Measurements from ENCODE around the gene ARHGEF17. TPM values are rescaled to one million over a fixed set of nuclear protein-coding genes. Genes with fewer than 3 reads are reported as not detected.

The ARHGEF17 gene
- total RNA-seq, 2 experiments from 2014 or later: 0.05 TPM

DNA sequence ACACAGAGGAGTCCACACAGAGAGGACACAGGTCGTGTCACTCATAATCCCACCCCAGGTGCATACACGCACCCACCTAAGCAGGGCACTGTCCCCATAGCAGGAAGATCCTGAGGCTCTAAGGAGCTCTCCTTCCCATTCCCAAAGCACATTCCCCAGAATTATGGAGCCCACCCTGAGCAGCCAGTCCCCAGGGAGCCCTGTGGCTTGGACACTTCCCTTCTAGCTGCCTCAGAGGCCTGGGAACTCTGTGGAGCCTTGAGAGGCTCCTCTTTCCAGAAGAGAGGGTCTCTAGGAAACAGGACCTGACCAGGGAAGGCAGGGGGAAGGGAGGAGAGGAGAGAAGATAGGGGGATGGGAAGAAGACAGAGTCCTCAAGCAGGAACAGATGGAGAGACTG, 29.8 kb downstream of the ARHGEF17 start:
- H3K36me3 Mint-ChIP-seq (ENCODE audit: low read depth): no peaks in the 10 kb centered on the region

DNA sequence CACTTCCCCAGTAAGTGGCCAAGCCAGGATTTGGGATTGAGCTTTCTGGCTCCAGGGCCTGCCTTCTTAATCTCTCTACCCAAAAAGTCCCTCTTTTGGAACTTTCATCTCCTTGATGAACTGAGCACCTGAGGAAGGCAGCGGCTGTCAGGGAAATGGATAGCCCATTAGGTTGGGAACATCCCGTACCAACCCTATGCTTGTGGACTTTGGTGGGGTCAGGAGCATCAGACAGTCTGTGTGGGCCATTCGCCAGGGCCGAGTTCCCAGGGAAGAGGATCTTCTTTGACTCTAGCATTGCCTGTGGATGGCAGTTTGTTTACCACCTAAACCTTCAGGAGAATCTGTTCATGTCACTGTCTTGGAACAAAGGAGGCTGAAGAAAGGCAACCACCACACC, 30.2 kb downstream of the ARHGEF17 start:
- no peak overlapping the region for H3K4me3 Mint-ChIP-seq
- H3K9me3 Mint-ChIP-seq: no peaks in the 10 kb centered on the region
- H3K27me3 Mint-ChIP-seq: peaks cover 7% of the 10 kb centered on the region
- no peak for DNase-seq
- ChIA-PET POLR2A (no interaction called here), CTCF (interaction anchor here (1.3 to 6.2 kb wide), 4 partner anchors 13 to 50 kb away, joined by 4 to 79 read pairs (median 6); partner anchors contain the start of gene ARHGEF17)
- H3K36me3 Mint-ChIP-seq (ENCODE audit: low read depth): no peaks in the 10 kb centered on the region
- no peaks in the 10 kb centered on the region for H3K4me1 Mint-ChIP-seq
- no peak overlapping the region for H3K27ac Mint-ChIP-seq

More for the DNA sequence above, 29.8 kb downstream of the ARHGEF17 start:
- H3K27ac Mint-ChIP-seq: no peak overlapping the region
- H3K27me3 Mint-ChIP-seq: peaks cover 7% of the 10 kb centered on the region
- no peak for DNase-seq
- no peaks in the 10 kb centered on the region for H3K4me1 Mint-ChIP-seq
- no peak overlapping the region for H3K4me3 Mint-ChIP-seq
- H3K9me3 Mint-ChIP-seq: no peaks in the 10 kb centered on the region
- CTCF ChIA-PET: interaction anchor here (0.7 to 6.2 kb wide), 9 partner anchors 9 to 54 kb away, joined by 3 to 79 read pairs (median 5); partner anchors contain the start of gene ARHGEF17
- POLR2A ChIA-PET: interaction anchor here (0.6 kb wide), 1 partner anchor 195 kb away, joined by 3 read pairs; no protein-coding TSS in a partner anchor

DNA sequence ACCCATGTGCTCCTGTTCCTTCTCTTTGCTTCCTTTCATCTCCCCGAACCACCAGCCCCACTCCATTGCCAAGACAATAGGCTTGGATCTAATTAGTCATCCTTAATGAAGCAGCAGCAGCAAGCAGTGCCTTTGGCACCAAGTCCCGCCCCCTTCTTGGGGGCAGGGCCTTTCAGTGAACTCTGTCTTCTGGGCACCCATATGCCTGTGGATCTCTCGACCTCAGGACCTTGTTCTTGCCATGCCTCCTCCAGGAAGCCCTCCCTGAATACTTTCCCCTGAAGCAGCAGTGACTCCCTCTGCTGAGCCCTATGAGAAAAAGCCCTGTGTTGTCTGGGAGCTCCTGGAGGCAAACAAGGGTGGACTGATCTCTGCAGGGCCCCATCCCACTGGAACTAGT, 32.1 kb downstream of the ARHGEF17 start:
- POLR2A ChIA-PET: no interaction called here
- H3K36me3 Mint-ChIP-seq (ENCODE audit: low read depth): no peaks in the 10 kb centered on the region
- no peaks in the 10 kb centered on the region for H3K9me3 Mint-ChIP-seq
- H3K27me3 Mint-ChIP-seq: peaks cover 7% of the 10 kb centered on the region
- CTCF ChIA-PET: interaction anchor here (1.6 kb wide), 1 partner anchor 11 kb away, joined by 5 read pairs; no protein-coding TSS in a partner anchor
- H3K4me3 Mint-ChIP-seq: no peak overlapping the region
- no peak overlapping the region for H3K27ac Mint-ChIP-seq
- no peak for DNase-seq
- H3K4me1 Mint-ChIP-seq: no peaks in the 10 kb centered on the region

GRCh38 chr11:73342633-73343032, 34.6 kb downstream of the ARHGEF17 start:
- POLR2A ChIA-PET: no interaction called here
- Mint-ChIP-seq H3K27me3 (peaks cover 3% of the 10 kb centered on the region), H3K36me3 (ENCODE audit: low read depth) (no peaks in the 10 kb centered on the region), H3K9me3 (no peaks in the 10 kb centered on the region), H3K4me1 (no peaks in the 10 kb centered on the region), H3K27ac (no peak overlapping the region), H3K4me3 (no peak overlapping the region)
- CTCF ChIA-PET: interaction anchor here (1.5 kb wide), 1 partner anchor 9 kb away, joined by 5 read pairs; no protein-coding TSS in a partner anchor
- DNase-seq: no peak

DNA sequence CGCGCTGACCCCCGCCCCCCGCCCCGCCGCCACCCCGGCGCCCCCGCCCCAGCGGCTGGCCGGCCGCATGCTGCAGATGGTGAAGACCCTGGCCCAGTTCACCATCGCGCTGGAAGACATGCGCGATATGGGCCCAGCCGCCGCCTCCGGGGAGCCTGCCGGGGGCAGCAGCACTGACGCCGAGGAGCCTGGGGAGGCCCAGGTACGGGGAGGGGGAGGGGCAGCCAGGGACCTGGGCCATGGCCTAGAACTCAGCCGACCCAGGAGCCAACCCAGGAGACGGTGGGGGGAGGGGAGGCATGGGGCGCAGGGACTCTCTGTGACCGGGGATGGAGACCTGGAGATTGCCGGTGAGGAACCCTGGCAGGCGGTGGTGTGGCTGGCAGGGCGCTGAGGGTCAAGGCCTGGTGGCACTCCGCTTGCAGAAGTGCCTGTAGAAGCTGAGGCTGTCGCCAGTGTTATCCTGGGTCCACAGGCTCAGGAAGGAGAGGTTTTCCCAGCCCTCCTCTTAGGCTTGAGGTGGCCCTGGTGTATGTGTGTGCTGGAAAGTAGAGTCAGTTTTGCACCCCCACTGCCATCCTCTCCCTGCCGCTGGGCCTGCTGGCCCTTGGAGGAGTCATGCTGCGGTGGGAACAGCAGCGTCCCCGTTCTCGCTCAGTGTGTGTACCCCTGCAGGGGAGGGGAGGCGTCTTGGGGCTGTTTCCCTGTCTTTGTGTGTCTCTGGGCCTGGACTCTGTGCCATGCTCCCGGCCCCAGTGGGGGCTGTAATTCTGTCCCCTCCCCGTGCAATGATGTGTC, 35.2 kb downstream of the ARHGEF17 start:
- H3K27me3 Mint-ChIP-seq: peaks cover 3% of the 10 kb centered on the region
- H3K4me3 Mint-ChIP-seq: no peak overlapping the region
- no peaks in the 10 kb centered on the region for H3K4me1 Mint-ChIP-seq
- ChIA-PET CTCF (interaction anchor here (1.3 to 1.5 kb wide), 2 partner anchors 8 kb away, joined by 4 to 5 read pairs; no protein-coding TSS in a partner anchor), POLR2A (no interaction called here)
- DNase-seq: no peak
- H3K9me3 Mint-ChIP-seq: no peaks in the 10 kb centered on the region
- no peak overlapping the region for H3K27ac Mint-ChIP-seq
- H3K36me3 Mint-ChIP-seq (ENCODE audit: low read depth): no peaks in the 10 kb centered on the region

GRCh38 chr11:73344191-73344607, 36.1 kb downstream of the ARHGEF17 start:
- Mint-ChIP-seq H3K27ac (no peak overlapping the region), H3K9me3 (no peaks in the 10 kb centered on the region), H3K4me3 (no peak overlapping the region), H3K4me1 (no peaks in the 10 kb centered on the region), H3K27me3 (peaks cover 3% of the 10 kb centered on the region), H3K36me3 (ENCODE audit: low read depth) (no peaks in the 10 kb centered on the region)
- DNase-seq: no peak
- POLR2A ChIA-PET: no interaction called here
- CTCF ChIA-PET: interaction anchor here (1.3 kb wide), 1 partner anchor 9 kb away, joined by 4 read pairs; no protein-coding TSS in a partner anchor

DNA sequence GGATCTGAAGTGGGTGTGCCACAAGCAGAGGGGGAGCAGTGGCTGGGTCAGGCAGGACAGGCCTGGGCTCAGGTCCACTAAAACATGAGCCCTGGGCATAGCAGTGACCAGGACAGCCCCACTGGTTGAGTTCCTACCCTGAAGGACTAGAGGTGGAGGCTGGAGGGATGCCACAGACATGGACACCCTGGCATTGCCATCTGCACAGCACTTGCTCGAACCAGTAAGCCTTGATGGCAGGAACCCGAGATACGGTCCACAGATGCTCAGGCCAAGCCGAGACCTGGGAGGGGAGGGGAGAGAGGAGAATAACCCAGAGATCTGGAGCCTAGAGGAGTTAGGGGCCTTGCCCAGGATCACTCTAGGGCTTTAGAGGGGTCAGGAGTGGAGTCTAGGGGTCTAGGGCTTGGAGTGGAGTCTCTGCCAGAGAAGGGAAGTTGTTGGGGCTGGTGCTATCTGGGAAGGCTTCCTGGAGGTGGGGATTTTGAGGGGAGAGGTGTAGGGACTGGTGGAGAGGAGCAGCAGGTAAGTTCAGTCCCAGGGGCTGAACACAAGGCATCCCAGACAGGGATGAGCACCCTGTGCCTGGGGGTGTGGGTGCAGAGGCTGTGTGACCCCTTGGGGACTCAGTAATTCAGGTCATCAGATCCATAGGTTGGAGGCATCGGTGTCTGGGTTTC, 37.5 kb downstream of the ARHGEF17 start:
- no peaks in the 10 kb centered on the region for H3K36me3 Mint-ChIP-seq (ENCODE audit: low read depth)
- peaks cover 3% of the 10 kb centered on the region for H3K27me3 Mint-ChIP-seq
- H3K9me3 Mint-ChIP-seq: no peaks in the 10 kb centered on the region
- DNase-seq: no peak
- H3K4me3 Mint-ChIP-seq: no peak overlapping the region
- peaks cover 13% of the 10 kb centered on the region for H3K4me1 Mint-ChIP-seq
- CTCF ChIA-PET: no interaction called here
- POLR2A ChIA-PET: no interaction called here
- no peak overlapping the region for H3K27ac Mint-ChIP-seq

GRCh38 chr11:73346186-73346935, 38.3 kb downstream of the ARHGEF17 start:
- ChIA-PET POLR2A (no interaction called here), CTCF (no interaction called here)
- no peak overlapping the region for H3K4me3 Mint-ChIP-seq
- peaks cover 20% of the 10 kb centered on the region for H3K4me1 Mint-ChIP-seq
- H3K36me3 Mint-ChIP-seq (ENCODE audit: low read depth): no peaks in the 10 kb centered on the region
- H3K27me3 Mint-ChIP-seq: peaks cover 3% of the 10 kb centered on the region
- no peaks in the 10 kb centered on the region for H3K9me3 Mint-ChIP-seq
- no peak for DNase-seq
- no peak overlapping the region for H3K27ac Mint-ChIP-seq

DNA sequence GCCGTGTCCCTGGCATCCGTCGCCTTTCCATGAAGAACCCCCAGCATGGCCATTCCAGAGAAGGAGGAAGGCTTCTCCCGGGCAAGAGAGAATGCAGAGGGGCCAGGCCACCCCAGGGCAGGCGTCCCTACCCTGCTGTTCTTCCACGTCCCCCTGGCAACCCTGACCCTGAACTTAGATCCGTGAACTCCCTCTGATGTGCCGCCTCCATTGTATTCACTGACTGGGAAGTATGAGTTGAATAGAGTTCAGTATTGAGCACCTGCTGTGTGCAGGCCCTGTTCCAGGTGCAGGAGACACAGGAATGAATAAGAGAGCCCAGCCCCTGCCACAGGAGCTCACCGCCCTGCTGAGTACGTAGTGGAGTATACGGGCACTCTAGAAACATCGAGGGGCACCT, 39.0 kb downstream of the ARHGEF17 start:
- Mint-ChIP-seq H3K9me3 (no peaks in the 10 kb centered on the region), H3K27ac (no peak overlapping the region), H3K36me3 (ENCODE audit: low read depth) (no peaks in the 10 kb centered on the region), H3K4me3 (no peak overlapping the region), H3K27me3 (peaks cover 3% of the 10 kb centered on the region), H3K4me1 (peaks cover 21% of the 10 kb centered on the region)
- ChIA-PET POLR2A (no interaction called here), CTCF (no interaction called here)
- no peak for DNase-seq

DNA sequence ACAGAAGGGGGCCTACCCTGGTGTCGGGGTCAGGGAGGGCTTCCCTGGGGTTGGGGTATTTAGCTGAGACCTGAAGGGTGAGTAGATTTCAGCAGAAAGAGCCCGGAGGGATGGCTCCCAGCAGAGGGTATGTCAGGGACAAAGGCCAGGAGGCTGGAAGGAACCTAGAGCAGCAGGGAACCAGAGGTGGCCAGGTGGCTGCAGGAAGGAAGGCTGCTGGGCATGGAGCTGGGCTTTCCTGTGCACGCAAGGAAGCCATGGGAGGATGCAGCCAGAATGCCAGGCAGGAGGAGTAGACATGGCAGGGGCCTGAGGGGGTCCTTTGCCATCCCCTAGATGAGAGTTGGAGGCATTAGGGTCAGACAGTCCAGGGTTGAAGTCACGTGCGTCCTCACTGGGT, 40.8 kb downstream of the ARHGEF17 start:
- H3K4me1 Mint-ChIP-seq: peaks cover 27% of the 10 kb centered on the region
- no peaks in the 10 kb centered on the region for H3K9me3 Mint-ChIP-seq
- CTCF ChIA-PET: interaction anchor here (1.1 to 4.4 kb wide), 4 partner anchors 13 to 49 kb away, joined by 4 to 106 read pairs (median 33); no protein-coding TSS in a partner anchor
- H3K4me3 Mint-ChIP-seq: no peak overlapping the region
- H3K27me3 Mint-ChIP-seq: peaks cover 3% of the 10 kb centered on the region
- H3K36me3 Mint-ChIP-seq (ENCODE audit: low read depth): no peaks in the 10 kb centered on the region
- H3K27ac Mint-ChIP-seq: no peak overlapping the region
- DNase-seq: no peak
- POLR2A ChIA-PET: no interaction called here

DNA sequence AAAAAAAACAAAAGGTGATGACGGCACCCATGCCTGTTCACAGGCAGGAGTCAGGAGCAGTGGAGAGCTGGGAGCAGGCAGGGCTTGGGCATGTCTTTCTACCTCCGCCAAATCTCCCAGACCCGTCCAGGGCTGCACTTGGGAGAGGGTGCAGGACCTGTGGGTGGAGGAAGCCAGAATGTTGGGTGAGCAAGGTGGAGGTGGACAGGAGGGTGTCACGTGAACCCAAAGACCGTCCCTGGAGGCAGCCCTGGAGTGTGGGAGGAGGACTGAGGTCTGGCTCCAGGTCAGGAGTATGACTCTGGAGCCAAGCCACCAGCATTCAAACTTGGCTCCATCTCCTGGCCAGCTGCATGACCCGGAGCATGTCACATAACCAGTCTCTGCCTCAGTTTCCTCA, 41.6 kb downstream of the ARHGEF17 start:
- Mint-ChIP-seq H3K4me1 (peaks cover 27% of the 10 kb centered on the region), H3K27ac (peak overlapping the region; percentile 28), H3K4me3 (no peak overlapping the region), H3K9me3 (no peaks in the 10 kb centered on the region), H3K27me3 (peaks cover 3% of the 10 kb centered on the region), H3K36me3 (ENCODE audit: low read depth) (no peaks in the 10 kb centered on the region)
- no peak for DNase-seq
- POLR2A ChIA-PET: interaction anchor here (1.9 to 2.7 kb wide), 2 partner anchors 44 to 47 kb away, joined by 5 to 18 read pairs; no protein-coding TSS in a partner anchor
- CTCF ChIA-PET: interaction anchor here (1.1 to 4.6 kb wide), 9 partner anchors 13 to 582 kb away, joined by 4 to 139 read pairs (median 21); partner anchors contain the start of gene ARHGEF17

GRCh38 chr11:73350908-73351636, 43.0 kb downstream of the ARHGEF17 start:
- CTCF ChIA-PET: interaction anchor here (0.6 to 4.6 kb wide), 45 partner anchors 9 to 905 kb away, joined by 3 to 139 read pairs (median 5); partner anchors contain the start of genes ARHGEF17 and RELT
- Mint-ChIP-seq H3K9me3 (no peaks in the 10 kb centered on the region), H3K4me1 (peaks cover 27% of the 10 kb centered on the region), H3K27me3 (peaks cover 3% of the 10 kb centered on the region), H3K36me3 (ENCODE audit: low read depth) (no peaks in the 10 kb centered on the region), H3K4me3 (no peak overlapping the region), H3K27ac (no peak overlapping the region)
- POLR2A ChIA-PET: interaction anchor here (1.2 to 2.7 kb wide), 9 partner anchors 10 to 247 kb away, joined by 4 to 18 read pairs (median 5); partner anchors contain the start of genes FAM168A and RELT
- peak; percentile 70 for DNase-seq

Measured in activated CD4-positive, alpha-beta memory T cell treated with anti-CD3 and anti-CD28 coated beads, Interleukin-2, amount 10 ng/mL, durations not matched to agents 7 days and 5 days (primary cell).